K562 (cell line): Measurements from ENCODE around the gene MYL6B. TPM values are rescaled to one million over a fixed set of nuclear protein-coding genes. Genes with fewer than 3 reads are reported as not detected.
A peak's percentile ranks its signal among the peaks of the same experiment; 100 is the strongest.

Experiments
- ATAC-seq: fragments of 200-7000 bp; cut with Tn5 transposase; 3 replicates; pipeline ENCODE4 v1.9.1; 2020; ENCODE audit warnings: moderate library complexity
- BruUV-seq: library from RNA; stranded (reverse); fragments of 400-500 nt; replicated peaks from 2 replicates; lab custom pipeline; 2021; lab: Mats Ljungman, UMichigan
- CTCF ChIA-PET: fragments of 300-600 bp; formaldehyde crosslinking; extraction: SDS; loops from one replicate; lab custom pipeline; 2021; ENCODE audit warnings: low intra/inter-chr PET ratio; lab: Yijun Ruan, JAX
- POLR2A ChIA-PET: fragments of 300-600, 350-650 bp; sonication (Branson Sonifier 250); formaldehyde crosslinking; extraction: SDS; loops from one replicate; lab custom pipeline; 2021; ENCODE audit warnings: antibody characterized with exemption, inconsistent platforms; lab: Yijun Ruan, JAX
- DNase-seq, 4 experiments: peaks; one replicate each; pipeline versions ENCODE4 v3.0.0 to v3.0.0-alpha.2; 2011 to 2018; ENCODE audit warnings: low spot score in 3 of 4, mixed read lengths in 3 of 4; ENCODE audit errors: extremely low read depth in 1 of 4
- FAIRE-seq: peaks from 2 replicates; lab custom pipeline; 2011; peaks lifted over from hg19 to GRCh38; lab: Jason Lieb, UNC
- H2AFZ ChIP-seq: 2 replicates; pipeline ENCODE4 v1.6.0; 2011; ENCODE audit warnings: low read depth, low read length, control low read depth, inconsistent platforms
- H3K27ac ChIP-seq: fragments of 200-600 bp; 3 replicates; pipeline ENCODE4 v1.8.0; 2011; ENCODE audit warnings: low read depth, mild to moderate bottlenecking, control low read depth, inconsistent platforms, low read length, moderate library complexity, mixed read lengths; ENCODE audit errors: extremely low read depth
- H3K27me3 ChIP-seq, 2 experiments: fragments of 300-600 bp in 1 of 2; 2 replicates in 1 of 2; 3 replicates in 1 of 2; pipeline versions ENCODE4 v1.6.0 to v1.8.0; 2011; ENCODE audit warnings: inconsistent platforms in 2 of 2, low read length in 2 of 2, mild to moderate bottlenecking in 1 of 2, mixed read lengths in 1 of 2, moderate library complexity in 1 of 2; ENCODE audit not compliant: control insufficient read depth in 2 of 2, insufficient read depth in 2 of 2
- H3K36me3 ChIP-seq: fragments of 300-600 bp; 3 replicates; pipeline ENCODE4 v1.8.0; 2011; ENCODE audit warnings: mild to moderate bottlenecking, low read length, inconsistent platforms; ENCODE audit not compliant: control insufficient read depth, insufficient read depth
- H3K4me1 ChIP-seq, 2 experiments: fragments of 200-600 bp in 1 of 2; replicated peaks in 1 of 2; 2 replicates in 1 of 2; 3 replicates in 1 of 2; pipeline versions ENCODE4 v1.5.1 to v1.8.0; 2011; ENCODE audit warnings: inconsistent platforms in 2 of 2, low read length in 2 of 2, mild to moderate bottlenecking in 1 of 2, mixed read lengths in 1 of 2, moderate library complexity in 1 of 2; ENCODE audit not compliant: control insufficient read depth in 2 of 2, insufficient read depth in 2 of 2
- H3K4me2 ChIP-seq: 2 replicates; pipeline ENCODE4 v1.6.1; 2011; ENCODE audit warnings: low read length, control low read depth, inconsistent platforms, mixed read lengths; ENCODE audit not compliant: insufficient read depth
- H3K4me3 ChIP-seq: fragments of 200-600 bp; sonication (generic), shearing (Covaris generic); 2 replicates; pipeline ENCODE4 v1.5.1; 2016; ENCODE audit warnings: control low read depth, inconsistent platforms
- H3K79me2 ChIP-seq: fragments of 200-600 bp; 3 replicates; pipeline ENCODE4 v1.8.0; 2011; ENCODE audit warnings: low read length, inconsistent platforms; ENCODE audit not compliant: control insufficient read depth, insufficient read depth
- H3K9ac ChIP-seq, 2 experiments: 2 replicates each; pipeline versions ENCODE4 v1.6.0 to v1.6.1; 2011; ENCODE audit warnings: low read depth in 2 of 2, low read length in 2 of 2, control low read depth in 1 of 2, inconsistent platforms in 1 of 2, mild to moderate bottlenecking in 1 of 2, mixed read lengths in 1 of 2; ENCODE audit not compliant: insufficient read depth in 1 of 2
- H3K9me1 ChIP-seq: one replicate; pipeline ENCODE4 v1.6.0; 2011; ENCODE audit warnings: inconsistent platforms, mild to moderate bottlenecking, low read length, moderate library complexity; ENCODE audit not compliant: control insufficient read depth, insufficient read depth
- H3K9me3 ChIP-seq: replicated peaks from 2 replicates; pipeline ENCODE4 v1.5.1; 2011; ENCODE audit warnings: low read depth, low read length, inconsistent platforms; ENCODE audit not compliant: control insufficient read depth, insufficient read depth
- H4K20me1 ChIP-seq: replicated peaks from 2 replicates; pipeline ENCODE4 v1.6.1; 2011; ENCODE audit warnings: low read length, inconsistent platforms, mixed read lengths; ENCODE audit not compliant: control insufficient read depth, insufficient read depth
- FOSL1 ChIP-seq: fragments of 200-800 bp; sonication (Bioruptor generic); conservative IDR thresholded peaks from 2 replicates; pipeline ENCODE4 v1.6.1; 2016; ENCODE audit warnings: missing genetic modification characterization, missing compliant biosample characterization
- MAX ChIP-seq: sonication (generic); formaldehyde crosslinking; IDR thresholded peaks from 2 replicates; pipeline ENCODE4 v1.9.0; 2022; ENCODE audit warnings: mild to moderate bottlenecking, missing genetic modification reagents
- MAZ ChIP-seq, 2 experiments: fragments of 450-650 bp in 1 of 2; sonication (generic) in 1 of 2; formaldehyde crosslinking; IDR thresholded peaks in 1 of 2; conservative IDR thresholded peaks in 1 of 2; 2 replicates each; pipeline versions ENCODE4 v1.4.0 to v1.5.0; 2020; ENCODE audit warnings: mild to moderate bottlenecking in 1 of 2, missing genetic modification reagents in 1 of 2
- MLLT1 ChIP-seq, 2 experiments: fragments of 450-650 bp; IDR thresholded peaks; 2 replicates each; pipeline ENCODE4 v1.6.1; 2016
- NONO ChIP-seq, 2 experiments: fragments of 200-400 bp in 1 of 2; fragments of 450-650 bp in 1 of 2; formaldehyde crosslinking in 1 of 2; IDR thresholded peaks; 2 replicates each; pipeline ENCODE4 v1.6.1; 2017; ENCODE audit warnings: low read depth in 2 of 2, mild to moderate bottlenecking in 2 of 2, moderate library complexity in 2 of 2, low read length in 1 of 2
- TCF15 ChIP-seq: fragments of 250-450 bp; sonication (Bioruptor Pico); IDR thresholded peaks from 2 replicates; pipeline ENCODE4 v1.8.0; 2022; ENCODE audit warnings: moderate library complexity, mild to moderate bottlenecking, inconsistent platforms
- THRA ChIP-seq: fragments of 450-650 bp; IDR thresholded peaks from 2 replicates; pipeline ENCODE4 v1.6.1; 2017; ENCODE audit warnings: mild to moderate bottlenecking, moderate library complexity
- TRIM24 ChIP-seq, 2 experiments: fragments of 450-650 bp; IDR thresholded peaks; 2 replicates each; pipeline ENCODE4 v1.6.1; 2016
- ZNF121 ChIP-seq: sonication (generic); formaldehyde crosslinking; conservative IDR thresholded peaks from 2 replicates; pipeline ENCODE4 v1.8.0; 2022; ENCODE audit warnings: missing genetic modification reagents
- ZNF592 ChIP-seq: fragments of 450-650 bp; IDR thresholded peaks from 2 replicates; pipeline ENCODE4 v1.6.1; 2017; ENCODE audit warnings: antibody characterized with exemption, mild to moderate bottlenecking
- WGBS: fragments of 100-300 bp; shearing (Covaris generic); methylation state at CpG from one replicate; pipeline ENCODE4 v1.1.6; 2016; ENCODE audit warnings: low coverage, mixed read lengths; ENCODE audit not compliant: insufficient coverage; ENCODE audit errors: missing lambda C conversion rate; 5-methylcytosine and 5-hydroxymethylcytosine counted together
- in situ Hi-C: fragments of 300-500 bp; cut with MboI; formaldehyde crosslinking; loops from 4 replicates; pipeline ENCODE4 v1.15.0; 2018; ENCODE audit warnings: inconsistent platforms, mixed read lengths
- intact Hi-C: fragments of 100-400 bp; cut with micrococcal nuclease; formaldehyde crosslinking; loops from 2 replicates; pipeline ENCODE4 v1.14.2; 2022
- polyA plus RNA-seq, 8 experiments: library from polyadenylated mRNA; depleted of rRNA in 4 of 8; stranded (reverse) in 5 of 8; unstranded in 3 of 8; fragments of >200 nt; fragmentation: Nextera tagmentation in 2 of 8; fragmentation: Illumina TruSeq in 1 of 8; extraction: Ambion mirVana in 2 of 8; extraction: Trizol in 1 of 8; gene quantifications; 2 replicates each; pipeline versions ENCODE4 v1.2.1 to v1.2.3, GENCODE V29; 2011 to 2014; ENCODE audit warnings: inconsistent platforms in 1 of 8, missing spikeins in 1 of 8
- total RNA-seq, 7 experiments: library from RNA; depleted of rRNA in 6 of 7; stranded (reverse); fragments of >200 nt in 6 of 7; fragmentation: Illumina TruSeq in 2 of 7; extraction: Trizol in 2 of 7; gene quantifications; 2 replicates each; pipeline versions ENCODE4 v1.2.1 to v1.2.3, GENCODE V29; 2011 to 2021; ENCODE audit warnings: low replicate concordance in 1 of 7

MYL6B gene
- total and polyA plus RNA-seq, 9 of the 15 experiments (the other 6 are each of a cell fraction or from before 2014, with no cell fraction given) = 42.8 to 77.3 (median 68.6) TPM

- intact Hi-C loops = loop anchor here (1.0 to 5.0 kb wide), 2 partner anchors 30 to 40 kb away; partner anchors contain the start of genes RPL41 and ZC3H10
- WGBS = 21% methylated on average over 35 of the region's 45 CpGs
- Histone ChIP-seq H3K9ac (peak overlapping the region; percentile 80 to 91), H3K9me3 (no peaks in the 10 kb centered on the region), H3K27me3 (no peaks in the 10 kb centered on the region), H3K79me2 (peaks cover 54% of the 10 kb centered on the region), H3K9me1 (peaks cover 3% of the 10 kb centered on the region), H3K4me2 (peak overlapping the region; percentile 80), H3K4me1 (peaks cover 41 to 53% of the 10 kb centered on the region in 2 experiments; a peak in 4 of 5 replicates), H4K20me1 (peaks cover 29% of the 10 kb centered on the region; the same call in 1 of the 2 replicates), H2AFZ (peak overlapping the region; percentile 86), H3K36me3 (peaks cover 49% of the 10 kb centered on the region), H3K27ac (peak overlapping the region; percentile 98), H3K4me3 (peak overlapping the region; percentile 51)
- peak in 1 of 4 experiments; percentile 79 for DNase-seq
- ChIA-PET POLR2A (interaction anchor here (1.0 to 8.9 kb wide), 10 partner anchors 9 to 160 kb away, joined by 3 to 124 read pairs (median 4); partner anchors contain the start of genes ERBB3, ESYT1, PA2G4 and RPL41), CTCF (interaction anchor here (1.1 to 2.6 kb wide), 3 partner anchors 31 to 111 kb away, joined by 3 to 7 read pairs (median 6); partner anchors contain the start of gene NABP2)
- peak; percentile 48 for ATAC-seq
- BruUV-seq = TSS peak; percentile 44
- in situ Hi-C loops = no loop called here
- FAIRE-seq = no peak
- TF ChIP-seq FOSL1 (tag) = no peak
- peak; percentile 87 for TF ChIP-seq ZNF121
- peak; percentile 81; the same call in 1 of the 2 replicates for TF ChIP-seq ZNF592
- TF ChIP-seq MLLT1 (IDR thresholded peaks at IDR 0.05) = peak in 1 of 2 experiments; percentile 90; a peak in 2 of 4 replicates
- no peak for TF ChIP-seq THRA
- 0 out of 4 replicates have a peak, but pooled peaks of 1 of the 2 experiments have one; percentile 42 for TF ChIP-seq NONO (IDR thresholded peaks at IDR 0.05; ENCODE audit: low read depth in 2 of 2, low read length in 1 of 2)
- TF ChIP-seq MAX (CRISPR knock-in tag) = peak; percentile 76
- TF ChIP-seq TCF15 (CRISPR knock-in tag) = 0 out of 2 replicates have a peak, but pooled peaks have one; percentile 6
- TF ChIP-seq MAZ (CRISPR knock-in tag; conservative IDR thresholded peaks at IDR 0.05 in 1 of 2, IDR thresholded peaks at IDR 0.05 in 1 of 2) = peak; percentile 34 to 48; a peak in 2 of 4 replicates
- TF ChIP-seq TRIM24 (IDR thresholded peaks at IDR 0.05) = 0 out of 4 replicates have a peak, but pooled peaks of 1 of the 2 experiments have one; percentile 15
These were observed 5.0 kb downstream of the MYL6B start for GRCh38 chr12:56157201-56158028.
